T-helper 17 cell (primary cell): ENCODE measurements around the gene MAGI1. TPM values are rescaled to one million over a fixed set of nuclear protein-coding genes. Genes with fewer than 3 reads are reported as not detected.

Source experiments
- ATAC-seq: fragments of 150-1000 bp; cut with Tn5 transposase; 2 replicates; pipeline ENCODE4 v1.10.0; 2021; ENCODE audit warnings: mild to moderate bottlenecking, moderate library complexity
- DNase-seq, 3 donors: peaks; one replicate each; pipeline versions ENCODE4 v3.0.0 to v3.0.0-alpha.2; 2020 to 2021
- H3K9me3 ChIP-seq: one replicate; pipeline ENCODE4 v1.7.0; 2013; ENCODE audit warnings: low read length, mild to moderate bottlenecking; ENCODE audit not compliant: control insufficient read depth, poor library complexity, severe bottlenecking
- H3K27ac Mint-ChIP-seq: one replicate; pipeline ENCODE4 v1.8.0; 2022; ENCODE audit warnings: mild to moderate bottlenecking, moderate library complexity, mixed read lengths
- H3K27me3 Mint-ChIP-seq: one replicate; pipeline ENCODE4 v1.8.0; 2022; ENCODE audit warnings: mixed read lengths
- H3K36me3 Mint-ChIP-seq: one replicate; pipeline ENCODE4 v1.8.0; 2022; ENCODE audit warnings: low read depth, mixed read lengths
- H3K4me1 Mint-ChIP-seq: one replicate; pipeline ENCODE4 v1.8.0; 2022; ENCODE audit warnings: mild to moderate bottlenecking, mixed read lengths
- H3K4me3 Mint-ChIP-seq: one replicate; pipeline ENCODE4 v1.8.0; 2022; ENCODE audit warnings: mild to moderate bottlenecking, moderate library complexity, mixed read lengths
- total RNA-seq, 4 donors: library from RNA in 2 of 4; stranded (reverse) in 2 of 4; gene quantifications; one replicate each; pipeline ENCODE4 v1.2.3 and lab custom pipeline; 2022 to 2026

Gene MAGI1
- total RNA-seq, 2 donors from 2014 or later = not detected

- H3K4me1 Mint-ChIP-seq = no peaks in the 10 kb centered on the region
- DNase-seq = no peak
- H3K4me3 Mint-ChIP-seq = no peak overlapping the region
- no peaks in the 10 kb centered on the region for H3K9me3 ChIP-seq
- no peak for ATAC-seq
- no peaks in the 10 kb centered on the region for H3K27me3 Mint-ChIP-seq
- H3K36me3 Mint-ChIP-seq = no peaks in the 10 kb centered on the region
- H3K27ac Mint-ChIP-seq = no peak overlapping the region
These were observed 629.5 kb downstream of the MAGI1 start for GRCh38 chr3:65409176-65409569.

- H3K27ac Mint-ChIP-seq = no peak overlapping the region
- no peaks in the 10 kb centered on the region for H3K36me3 Mint-ChIP-seq
- no peaks in the 10 kb centered on the region for H3K9me3 ChIP-seq
- H3K4me3 Mint-ChIP-seq = no peak overlapping the region
- ATAC-seq (no peak), DNase-seq (no peak)
- H3K27me3 Mint-ChIP-seq = no peaks in the 10 kb centered on the region
- no peaks in the 10 kb centered on the region for H3K4me1 Mint-ChIP-seq
These were observed 630.1 kb downstream of the MAGI1 start for GRCh38 chr3:65408531-65409175.

GRCh38 chr3:65406470-65406869 lies 632.2 kb downstream of the MAGI1 start:
- Mint-ChIP-seq H3K36me3 (no peaks in the 10 kb centered on the region), H3K27me3 (no peaks in the 10 kb centered on the region), H3K4me1 (no peaks in the 10 kb centered on the region), H3K27ac (no peak overlapping the region), H3K4me3 (no peak overlapping the region)
- DNase-seq = no peak
- ATAC-seq = no peak
- H3K9me3 ChIP-seq = no peaks in the 10 kb centered on the region

GRCh38 chr3:65402597-65402996 lies 636.1 kb downstream of the MAGI1 start:
- Mint-ChIP-seq H3K36me3 (no peaks in the 10 kb centered on the region), H3K4me3 (no peak overlapping the region), H3K27me3 (no peaks in the 10 kb centered on the region), H3K4me1 (no peaks in the 10 kb centered on the region), H3K27ac (no peak overlapping the region)
- DNase-seq (no peak), ATAC-seq (no peak)
- H3K9me3 ChIP-seq = no peaks in the 10 kb centered on the region

- Mint-ChIP-seq H3K36me3 (no peaks in the 10 kb centered on the region), H3K4me1 (no peaks in the 10 kb centered on the region), H3K4me3 (no peak overlapping the region), H3K27me3 (no peaks in the 10 kb centered on the region), H3K27ac (no peak overlapping the region)
- no peaks in the 10 kb centered on the region for H3K9me3 ChIP-seq
- no peak for ATAC-seq
- no peak for DNase-seq
These were observed 637.1 kb downstream of the MAGI1 start for GRCh38 chr3:65401359-65402305.

GRCh38 chr3:65400899-65401298 lies 637.8 kb downstream of the MAGI1 start:
- H3K4me1 Mint-ChIP-seq = no peaks in the 10 kb centered on the region
- no peak overlapping the region for H3K27ac Mint-ChIP-seq
- ATAC-seq (no peak), DNase-seq (no peak)
- H3K4me3 Mint-ChIP-seq = no peak overlapping the region
- H3K9me3 ChIP-seq = no peaks in the 10 kb centered on the region
- no peaks in the 10 kb centered on the region for H3K36me3 Mint-ChIP-seq
- H3K27me3 Mint-ChIP-seq = no peaks in the 10 kb centered on the region

GRCh38 chr3:65398953-65399352 lies 639.8 kb downstream of the MAGI1 start:
- DNase-seq (no peak), ATAC-seq (no peak)
- H3K4me3 Mint-ChIP-seq = no peak overlapping the region
- no peaks in the 10 kb centered on the region for H3K4me1 Mint-ChIP-seq
- H3K9me3 ChIP-seq = no peaks in the 10 kb centered on the region
- no peaks in the 10 kb centered on the region for H3K27me3 Mint-ChIP-seq
- H3K36me3 Mint-ChIP-seq = no peaks in the 10 kb centered on the region
- H3K27ac Mint-ChIP-seq = no peak overlapping the region

GRCh38 chr3:65396078-65396477 lies 642.6 kb downstream of the MAGI1 start:
- no peak overlapping the region for H3K4me3 Mint-ChIP-seq
- ATAC-seq = no peak

GRCh38 chr3:65391068-65391467 lies 647.6 kb downstream of the MAGI1 start:
- H3K27me3 Mint-ChIP-seq = no peaks in the 10 kb centered on the region
- H3K36me3 Mint-ChIP-seq = no peaks in the 10 kb centered on the region
- H3K27ac Mint-ChIP-seq = no peak overlapping the region
- H3K4me3 Mint-ChIP-seq = no peak overlapping the region
- no peaks in the 10 kb centered on the region for H3K4me1 Mint-ChIP-seq
- no peak for DNase-seq
- H3K9me3 ChIP-seq = no peaks in the 10 kb centered on the region
- ATAC-seq = no peak

More at GRCh38 chr3:65396078-65396477, 642.6 kb downstream of the MAGI1 start:
- no peaks in the 10 kb centered on the region for H3K9me3 ChIP-seq
- no peak overlapping the region for H3K27ac Mint-ChIP-seq
- H3K4me1 Mint-ChIP-seq = no peaks in the 10 kb centered on the region
- no peak for DNase-seq
- H3K27me3 Mint-ChIP-seq = no peaks in the 10 kb centered on the region
- H3K36me3 Mint-ChIP-seq = no peaks in the 10 kb centered on the region

- H3K9me3 ChIP-seq = no peaks in the 10 kb centered on the region
- no peaks in the 10 kb centered on the region for H3K36me3 Mint-ChIP-seq
- H3K4me3 Mint-ChIP-seq = no peak overlapping the region
- H3K27ac Mint-ChIP-seq = no peak overlapping the region
- DNase-seq (no peak), ATAC-seq (no peak)
- H3K4me1 Mint-ChIP-seq = no peaks in the 10 kb centered on the region
- no peaks in the 10 kb centered on the region for H3K27me3 Mint-ChIP-seq
These were observed 652.9 kb downstream of the MAGI1 start for GRCh38 chr3:65385805-65386204.

GRCh38 chr3:65381496-65382010 lies 657.2 kb downstream of the MAGI1 start:
- Mint-ChIP-seq H3K4me1 (no peaks in the 10 kb centered on the region), H3K36me3 (no peaks in the 10 kb centered on the region), H3K27ac (no peak overlapping the region), H3K27me3 (no peaks in the 10 kb centered on the region), H3K4me3 (no peak overlapping the region)
- no peaks in the 10 kb centered on the region for H3K9me3 ChIP-seq
- no peak for DNase-seq
- no peak for ATAC-seq

GRCh38 chr3:65379223-65379622 lies 659.5 kb downstream of the MAGI1 start:
- no peak for ATAC-seq
- no peaks in the 10 kb centered on the region for H3K9me3 ChIP-seq
- no peaks in the 10 kb centered on the region for H3K4me1 Mint-ChIP-seq
- no peak overlapping the region for H3K27ac Mint-ChIP-seq
- no peak overlapping the region for H3K4me3 Mint-ChIP-seq
- H3K27me3 Mint-ChIP-seq = no peaks in the 10 kb centered on the region
- DNase-seq = no peak
- no peaks in the 10 kb centered on the region for H3K36me3 Mint-ChIP-seq

GRCh38 chr3:65377637-65378036 lies 661.1 kb downstream of the MAGI1 start:
- Mint-ChIP-seq H3K4me1 (no peaks in the 10 kb centered on the region), H3K27me3 (no peaks in the 10 kb centered on the region), H3K27ac (no peak overlapping the region), H3K36me3 (no peaks in the 10 kb centered on the region), H3K4me3 (no peak overlapping the region)
- H3K9me3 ChIP-seq = no peaks in the 10 kb centered on the region
- DNase-seq (no peak), ATAC-seq (no peak)
